Measurements from ENCODE around the gene TLCD1. TPM values are rescaled to one million over a fixed set of nuclear protein-coding genes. Genes with fewer than 3 reads are reported as not detected.

The TLCD1 gene
- total and polyA plus RNA-seq, 2 of the 8 experiments (the other 6 are each of a cell fraction or from before 2014, with no cell fraction given): 40.7 to 128 TPM

- no peak for TF ChIP-seq TBP (IDR thresholded peaks at IDR 0.05; ENCODE audit: low read depth, low read length)
- TF ChIP-seq CHD2 (IDR thresholded peaks at IDR 0.05; ENCODE audit: low read length): no peak
Measured at GRCh38 chr17:28737770-28738679, 12.0 kb upstream of the TLCD1 start (continued).
